Measurements from ENCODE around the gene ERC1.
"Not testable (repeated sequence)": the region's sequence is repeated elsewhere in the genome, so short reads cannot be mapped to it uniquely, and the experiment has no call there.

The ERC1 gene

GRCh38 chr12:1213205-1213604 is 222.2 kb downstream of the ERC1 start:
- Mint-ChIP-seq H3K9me3 (no peaks in the 10 kb centered on the region), H3K4me1 (no peaks in the 10 kb centered on the region), H3K27ac (no peak overlapping the region), H3K27me3 (no peaks in the 10 kb centered on the region), H3K4me3 (no peak overlapping the region)
- no peak for ATAC-seq
- no peak for DNase-seq

- DNase-seq (no peak), ATAC-seq (no peak)
- no peaks in the 10 kb centered on the region for H3K27me3 Mint-ChIP-seq
- H3K4me1 Mint-ChIP-seq, result no peaks in the 10 kb centered on the region
- H3K4me3 Mint-ChIP-seq, result no peak overlapping the region
- H3K27ac Mint-ChIP-seq, result peak overlapping the region in 1 of 2 donors; percentile 29
- no peaks in the 10 kb centered on the region for H3K9me3 Mint-ChIP-seq
Observed at GRCh38 chr12:1213618-1214205, 222.7 kb downstream of the ERC1 start.

GRCh38 chr12:1216560-1216959 is 225.5 kb downstream of the ERC1 start:
- ATAC-seq (no peak), DNase-seq (no peak)
- Mint-ChIP-seq H3K27ac (no peak overlapping the region), H3K4me3 (no peak overlapping the region), H3K4me1 (no peaks in the 10 kb centered on the region), H3K9me3 (no peaks in the 10 kb centered on the region), H3K27me3 (no peaks in the 10 kb centered on the region)

- Mint-ChIP-seq H3K4me3 (no peak overlapping the region), H3K4me1 (no peaks in the 10 kb centered on the region), H3K27ac (no peak overlapping the region), H3K27me3 (no peaks in the 10 kb centered on the region), H3K9me3 (no peaks in the 10 kb centered on the region)
- ATAC-seq, result no peak
- no peak for DNase-seq
Observed at GRCh38 chr12:1217191-1217949, 226.3 kb downstream of the ERC1 start.

GRCh38 chr12:1218369-1218768 is 227.3 kb downstream of the ERC1 start:
- H3K4me3 Mint-ChIP-seq, result no peak overlapping the region
- no peak overlapping the region for H3K27ac Mint-ChIP-seq
- H3K27me3 Mint-ChIP-seq, result no peaks in the 10 kb centered on the region
- H3K9me3 Mint-ChIP-seq, result no peaks in the 10 kb centered on the region
- no peak for ATAC-seq
- no peaks in the 10 kb centered on the region for H3K4me1 Mint-ChIP-seq
- no peak for DNase-seq

- DNase-seq (no peak), ATAC-seq (no peak)
- Mint-ChIP-seq H3K9me3 (no peaks in the 10 kb centered on the region), H3K27me3 (no peaks in the 10 kb centered on the region), H3K27ac (no peak overlapping the region), H3K4me1 (no peaks in the 10 kb centered on the region), H3K4me3 (no peak overlapping the region)
Observed at GRCh38 chr12:1220127-1221092, 229.4 kb downstream of the ERC1 start.

- no peak overlapping the region for H3K27ac Mint-ChIP-seq
- peaks cover 18% of the 10 kb centered on the region for H3K4me1 Mint-ChIP-seq
- ATAC-seq (no peak), DNase-seq (no peak)
- H3K9me3 Mint-ChIP-seq, result peaks cover 6 to 8% of the 10 kb centered on the region in 2 donors
- no peak overlapping the region for H3K4me3 Mint-ChIP-seq
- no peaks in the 10 kb centered on the region for H3K27me3 Mint-ChIP-seq
Observed at GRCh38 chr12:1222858-1223639, 232.0 kb downstream of the ERC1 start.

GRCh38 chr12:1226951-1227350 is 235.9 kb downstream of the ERC1 start:
- H3K4me3 Mint-ChIP-seq, result no peak overlapping the region
- ATAC-seq, result peak; percentile 58
- DNase-seq, result no peak

GRCh38 chr12:1234073-1234472 is 243.1 kb downstream of the ERC1 start:
- peaks cover 0 to 7% of the 10 kb centered on the region in 2 donors for H3K9me3 Mint-ChIP-seq
- no peak overlapping the region for H3K27ac Mint-ChIP-seq
- no peak overlapping the region for H3K4me3 Mint-ChIP-seq
- ATAC-seq, result no peak
- H3K4me1 Mint-ChIP-seq, result peaks cover 5% of the 10 kb centered on the region
- DNase-seq, result no peak
- no peaks in the 10 kb centered on the region for H3K27me3 Mint-ChIP-seq

More at GRCh38 chr12:1226951-1227350, 235.9 kb downstream of the ERC1 start:
- Mint-ChIP-seq H3K27ac (no peak overlapping the region), H3K27me3 (no peaks in the 10 kb centered on the region), H3K4me1 (peaks cover 22% of the 10 kb centered on the region), H3K9me3 (peaks cover 6 to 11% of the 10 kb centered on the region in 2 donors)

GRCh38 chr12:1246637-1247036 is 255.6 kb downstream of the ERC1 start:
- H3K4me3 Mint-ChIP-seq, result no peak overlapping the region
- peak overlapping the region; percentile 25 to 37 for H3K27ac Mint-ChIP-seq
- DNase-seq (no peak), ATAC-seq (no peak)
- no peaks in the 10 kb centered on the region for H3K27me3 Mint-ChIP-seq
- H3K9me3 Mint-ChIP-seq, result no peaks in the 10 kb centered on the region
- peaks cover 5% of the 10 kb centered on the region for H3K4me1 Mint-ChIP-seq

GRCh38 chr12:1250641-1251040 is 259.6 kb downstream of the ERC1 start:
- Mint-ChIP-seq H3K27me3 (no peaks in the 10 kb centered on the region), H3K9me3 (no peaks in the 10 kb centered on the region), H3K27ac (no peak overlapping the region), H3K4me3 (no peak overlapping the region), H3K4me1 (peaks cover 5% of the 10 kb centered on the region)
- DNase-seq, result no peak
- ATAC-seq, result no peak

GRCh38 chr12:1252758-1253157 is 261.7 kb downstream of the ERC1 start:
- DNase-seq (no peak), ATAC-seq (no peak)
- no peaks in the 10 kb centered on the region for H3K4me1 Mint-ChIP-seq
- H3K4me3 Mint-ChIP-seq, result no peak overlapping the region
- no peaks in the 10 kb centered on the region for H3K27me3 Mint-ChIP-seq
- no peaks in the 10 kb centered on the region for H3K9me3 Mint-ChIP-seq
- no peak overlapping the region for H3K27ac Mint-ChIP-seq

GRCh38 chr12:1255125-1255524 is 264.1 kb downstream of the ERC1 start:
- not testable (repeated sequence) for ATAC-seq, DNase-seq, H3K27ac Mint-ChIP-seq, H3K4me1 Mint-ChIP-seq, H3K27me3 Mint-ChIP-seq, H3K9me3 Mint-ChIP-seq, H3K4me3 Mint-ChIP-seq

GRCh38 chr12:1255854-1256253 is 264.8 kb downstream of the ERC1 start:
- H3K27me3 Mint-ChIP-seq, H3K4me3 Mint-ChIP-seq, DNase-seq, H3K9me3 Mint-ChIP-seq, ATAC-seq, H3K27ac Mint-ChIP-seq, H3K4me1 Mint-ChIP-seq: not testable (repeated sequence)

- Mint-ChIP-seq H3K27ac (no peak overlapping the region), H3K4me1 (no peaks in the 10 kb centered on the region), H3K9me3 (no peaks in the 10 kb centered on the region), H3K27me3 (no peaks in the 10 kb centered on the region), H3K4me3 (no peak overlapping the region)
- DNase-seq, result no peak
- no peak for ATAC-seq
Observed at GRCh38 chr12:1256285-1256684, 265.3 kb downstream of the ERC1 start.

All from stimulated activated naive CD8-positive, alpha-beta T cell treated with anti-CD3 and anti-CD28 coated beads, Interleukin-15, amount 100 ng/mL, for 72 hours (primary cell).